ENCODE data around the gene ANAPC2. TPM values are rescaled to one million over a fixed set of nuclear protein-coding genes. Genes with fewer than 3 reads are reported as not detected.
"Not testable (repeated sequence)": the region's sequence is repeated elsewhere in the genome, so short reads cannot be mapped to it uniquely, and the experiment has no call there.

The ANAPC2 gene
- total RNA-seq, 1 donor from 2014 or later = 25.0 TPM

DNA sequence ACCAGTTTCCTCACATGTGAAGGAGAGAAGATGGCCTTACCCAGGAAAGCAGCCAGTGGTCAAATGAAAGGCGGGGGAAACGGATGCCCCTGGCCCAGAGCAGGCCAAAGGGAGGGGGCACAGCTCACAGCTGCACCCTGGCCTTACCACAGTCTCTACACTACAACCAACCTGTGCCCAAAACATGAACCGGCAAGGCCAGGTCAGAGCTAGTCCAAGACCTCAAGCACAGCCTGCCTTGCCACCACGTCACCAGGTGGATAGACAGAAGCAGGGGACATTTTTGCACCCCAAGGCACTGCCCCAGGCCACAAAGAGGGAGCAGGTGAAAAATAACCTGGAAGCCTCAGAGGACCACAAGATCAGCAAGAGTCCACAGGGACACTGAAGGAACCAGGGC, 44.9 kb downstream of the ANAPC2 start:
- no peak for ATAC-seq

DNA sequence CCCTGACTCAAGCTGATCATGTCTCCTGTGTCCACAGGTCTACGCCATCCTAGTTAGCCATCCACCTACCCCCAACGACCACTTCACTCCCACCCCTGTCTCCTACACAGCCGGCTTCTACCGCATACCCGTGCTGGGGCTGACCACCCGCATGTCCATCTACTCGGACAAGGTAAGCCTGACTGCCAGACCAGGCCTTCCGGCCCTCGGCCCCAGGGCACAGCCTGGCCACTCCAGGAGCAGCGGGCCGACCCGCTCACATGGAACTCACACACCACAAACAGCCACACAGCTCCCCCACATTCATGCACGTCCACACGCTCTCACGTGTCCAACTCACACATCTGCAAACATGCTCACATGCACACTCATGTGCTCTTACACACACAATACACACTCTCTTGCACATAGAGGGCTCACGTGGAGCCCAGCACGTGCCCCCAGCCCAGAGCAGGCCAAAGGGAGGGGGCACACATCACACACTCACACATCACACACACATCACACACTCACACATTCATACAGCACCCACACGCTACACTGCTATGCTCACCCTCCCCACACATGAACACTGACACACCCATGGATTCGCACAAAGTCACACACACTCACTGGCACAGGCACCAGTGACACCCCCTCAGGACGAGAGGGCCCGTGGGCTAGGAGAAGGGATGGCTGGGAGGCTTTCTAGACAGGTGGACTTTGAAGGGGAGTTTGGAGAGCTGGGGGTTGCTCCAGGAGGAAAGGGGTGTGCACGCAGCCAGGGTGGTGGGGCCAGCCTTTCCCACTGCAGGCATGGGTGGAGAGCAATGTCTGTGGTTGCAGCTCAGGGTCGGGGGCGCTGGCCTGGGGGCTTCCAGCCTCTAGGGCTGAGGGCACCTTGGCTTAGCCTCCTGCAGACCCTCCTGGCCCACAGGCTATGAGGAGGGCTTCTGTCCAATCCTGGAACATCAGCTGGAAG, 46.1 kb downstream of the ANAPC2 start:
- no peak for ATAC-seq

DNA sequence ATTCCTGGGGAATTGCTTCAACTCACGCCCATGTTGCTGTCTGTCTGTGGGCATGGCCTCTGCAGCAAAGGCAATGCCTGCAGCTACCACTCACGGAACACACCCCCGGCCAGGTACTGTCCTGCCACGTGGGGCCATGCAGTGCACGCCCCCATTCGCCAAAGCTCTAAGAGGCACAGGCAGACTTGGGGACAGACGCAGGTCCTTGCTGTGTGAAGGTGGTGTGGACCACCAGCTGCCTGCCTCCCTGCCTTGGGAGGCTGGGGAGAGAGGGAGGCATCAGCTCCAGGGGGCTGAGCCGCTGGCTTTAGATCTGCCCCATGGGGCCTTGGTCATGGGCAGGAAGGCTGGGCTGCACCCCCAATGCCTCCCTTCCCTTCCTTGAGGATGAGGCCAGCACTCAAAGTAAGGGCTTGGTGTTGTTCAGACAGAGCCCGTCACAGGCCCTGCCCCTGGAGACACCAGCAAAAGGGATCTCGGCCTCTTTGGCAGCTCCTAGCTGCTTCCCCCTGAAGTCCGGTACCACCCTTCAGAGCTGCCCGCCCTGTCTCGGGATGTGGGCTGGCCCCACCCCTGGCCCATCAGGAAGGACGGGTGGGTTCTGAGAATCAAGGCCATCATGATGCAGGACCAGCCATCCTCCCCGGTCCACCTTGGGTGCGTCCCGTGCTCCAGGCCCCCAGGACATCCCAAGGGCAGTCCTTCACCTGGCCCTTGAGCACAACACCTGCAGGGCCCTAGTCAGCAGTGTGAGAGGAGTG, 47.1 kb downstream of the ANAPC2 start:
- ATAC-seq = no peak

DNA sequence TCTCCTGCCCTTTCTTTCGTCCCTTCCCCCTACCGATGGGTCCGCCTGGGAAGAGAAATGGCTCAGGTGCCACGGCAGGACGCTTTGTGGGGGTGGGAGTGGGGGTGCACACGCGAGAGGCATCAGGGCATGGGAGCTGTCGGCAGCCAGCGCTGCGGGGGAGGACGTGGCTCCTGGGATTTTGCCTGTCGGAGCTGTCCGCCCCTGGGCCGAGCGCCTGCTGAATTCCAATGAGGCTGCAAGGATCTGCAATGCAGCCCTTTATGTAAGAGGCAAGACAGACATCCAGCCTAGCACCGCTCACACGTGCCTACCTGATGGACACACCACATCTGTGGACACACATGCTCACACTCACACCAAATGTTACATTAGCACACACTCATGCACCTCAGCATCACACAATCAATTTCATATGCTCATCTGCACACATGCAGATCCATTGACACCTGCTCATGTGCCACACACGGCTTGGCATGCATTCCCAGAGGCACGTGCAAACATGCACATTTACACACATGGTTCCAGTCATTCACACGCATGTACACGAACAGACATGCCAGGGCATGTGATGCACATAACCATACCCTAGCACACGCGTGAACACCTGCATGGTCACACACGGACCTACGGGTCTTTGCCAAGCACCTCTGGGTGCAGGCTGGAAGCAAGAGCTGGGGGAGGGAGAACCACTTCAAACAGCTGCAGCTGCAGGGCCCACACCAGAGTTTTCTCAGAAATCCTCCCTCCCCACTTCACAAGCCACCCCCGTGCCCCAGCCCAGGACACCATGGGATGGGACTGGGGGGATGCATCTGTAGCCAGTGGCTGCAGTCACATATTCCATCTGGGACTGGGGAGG, 48.0 kb downstream of the ANAPC2 start:
- ATAC-seq = no peak

DNA sequence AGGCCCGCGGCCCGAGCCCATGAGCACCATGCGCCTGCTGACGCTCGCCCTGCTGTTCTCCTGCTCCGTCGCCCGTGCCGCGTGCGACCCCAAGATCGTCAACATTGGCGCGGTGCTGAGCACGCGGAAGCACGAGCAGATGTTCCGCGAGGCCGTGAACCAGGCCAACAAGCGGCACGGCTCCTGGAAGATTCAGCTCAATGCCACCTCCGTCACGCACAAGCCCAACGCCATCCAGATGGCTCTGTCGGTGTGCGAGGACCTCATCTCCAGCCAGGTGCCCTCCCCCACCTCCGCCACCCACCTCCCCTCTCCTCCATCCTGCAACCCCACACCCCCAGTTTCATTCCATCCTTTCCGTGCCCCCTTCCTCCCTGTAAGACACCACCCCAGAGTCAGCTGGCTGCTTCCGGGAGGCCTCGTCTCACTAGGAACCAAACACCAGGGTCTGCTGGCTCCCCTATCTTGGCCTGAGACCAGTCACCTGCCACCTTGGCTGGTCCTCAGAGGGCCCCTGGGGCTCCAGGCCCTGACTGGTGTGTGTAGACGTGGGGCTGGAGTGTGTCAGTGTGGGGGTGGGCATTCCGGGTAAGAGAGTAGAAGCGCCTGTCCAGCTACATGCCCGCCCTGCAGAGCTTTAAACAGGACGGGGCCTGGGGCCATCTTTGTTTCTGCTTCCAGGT, 48.8 kb downstream of the ANAPC2 start:
- ATAC-seq = no peak

DNA sequence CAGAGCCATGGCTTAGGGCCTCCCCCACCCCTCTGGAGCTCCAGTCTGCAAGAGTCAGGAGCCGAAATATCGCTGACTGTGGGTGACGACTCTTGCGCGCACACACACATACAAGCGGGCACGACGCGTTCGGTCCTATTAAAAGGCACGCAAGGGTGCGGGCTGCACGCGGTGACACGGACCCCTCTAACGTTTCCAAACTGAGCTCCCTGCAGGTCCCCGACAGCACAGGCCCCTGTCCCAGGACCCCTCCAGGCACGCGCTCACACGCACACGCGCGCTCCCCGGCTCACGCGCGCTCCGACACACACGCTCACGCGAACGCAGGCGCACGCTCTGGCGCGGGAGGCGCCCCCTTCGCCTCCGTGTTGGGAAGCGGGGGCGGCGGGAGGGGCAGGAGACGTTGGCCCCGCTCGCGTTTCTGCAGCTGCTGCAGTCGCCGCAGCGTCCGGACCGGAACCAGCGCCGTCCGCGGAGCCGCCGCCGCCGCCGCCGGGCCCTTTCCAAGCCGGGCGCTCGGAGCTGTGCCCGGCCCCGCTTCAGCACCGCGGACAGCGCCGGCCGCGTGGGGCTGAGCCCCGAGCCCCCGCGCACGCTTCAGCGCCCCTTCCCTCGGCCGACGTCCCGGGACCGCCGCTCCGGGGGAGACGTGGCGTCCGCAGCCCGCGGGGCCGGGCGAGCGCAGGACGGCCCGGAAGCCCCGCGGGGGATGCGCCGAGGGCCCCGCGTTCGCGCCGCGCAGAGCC, 49.5 kb downstream of the ANAPC2 start, which contains the start of gene GRIN1:
Gene GRIN1, plus strand, starts transcription at position 433 of the 746 bp plus-strand sequence. CDS start 333 bp downstream, outside the sequence.
- peak; percentile 40 for ATAC-seq

DNA sequence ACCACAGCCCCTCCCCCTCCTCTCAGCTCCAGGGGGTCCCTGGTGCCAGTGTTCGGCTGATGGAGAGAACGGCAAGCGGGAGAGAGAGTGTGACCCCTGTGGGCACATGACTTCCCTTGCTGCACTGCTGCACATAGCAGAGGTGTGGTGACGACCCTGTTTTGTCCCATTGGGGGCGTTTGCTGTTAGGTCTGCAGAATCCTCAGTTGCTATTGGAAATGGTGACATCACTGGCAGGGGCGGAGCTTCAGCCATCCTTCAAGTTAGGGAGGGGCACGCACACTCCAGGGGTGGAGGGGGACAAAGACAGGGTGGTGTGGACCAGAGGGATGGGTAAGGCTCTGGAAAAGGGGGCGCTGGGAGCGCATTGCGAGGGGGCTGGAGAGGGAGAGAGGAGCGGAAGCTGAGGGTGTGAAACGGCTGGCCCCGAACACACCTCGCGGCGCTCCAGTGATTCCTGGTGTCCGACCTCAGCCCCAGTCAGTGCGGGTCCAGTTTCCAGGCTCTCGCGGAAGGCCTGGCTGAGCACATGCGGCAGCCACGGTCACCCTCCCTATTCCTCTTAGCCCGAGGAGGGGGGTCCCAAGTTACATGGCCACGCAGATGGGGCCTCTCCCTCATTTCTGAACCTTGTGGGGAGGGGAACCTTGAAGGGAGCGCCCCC, 50.2 kb downstream of the ANAPC2 start:
- no peak for ATAC-seq

DNA sequence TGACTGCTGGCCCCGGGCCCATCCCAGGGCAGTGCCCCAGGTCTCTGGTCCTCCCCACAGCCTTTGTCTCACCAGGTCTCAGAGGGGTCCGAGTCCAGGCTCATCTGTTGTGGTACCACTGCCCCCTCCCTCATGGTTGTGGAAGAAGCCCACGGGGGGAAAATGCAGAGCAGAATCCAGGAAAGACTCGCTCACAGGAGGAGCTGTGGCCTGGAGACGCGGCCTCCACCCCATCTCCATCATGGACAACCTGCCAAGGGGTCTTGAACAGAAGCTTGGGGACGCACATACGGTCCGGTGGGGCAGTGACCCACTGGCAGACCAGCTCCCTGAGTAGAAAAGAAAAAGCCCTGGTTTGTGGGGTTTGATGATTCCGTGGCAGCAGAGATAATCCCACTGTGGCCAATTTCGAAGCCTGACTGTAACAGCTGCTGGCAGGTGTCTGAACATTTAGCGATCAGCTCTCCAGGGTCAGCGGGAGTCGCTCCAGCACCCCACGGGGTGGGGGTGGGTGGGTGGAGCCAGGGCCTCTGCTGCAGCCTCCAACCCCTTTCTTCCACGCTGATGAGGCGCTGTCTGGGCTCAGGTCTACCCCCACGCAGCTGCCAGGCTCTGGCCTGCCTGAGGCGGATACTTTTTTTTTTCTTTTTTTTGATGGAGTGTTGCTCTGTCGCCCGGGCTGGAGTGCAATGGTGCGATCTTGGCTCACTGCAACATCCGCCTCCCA, 51.3 kb downstream of the ANAPC2 start:
- ATAC-seq = no peak

DNA sequence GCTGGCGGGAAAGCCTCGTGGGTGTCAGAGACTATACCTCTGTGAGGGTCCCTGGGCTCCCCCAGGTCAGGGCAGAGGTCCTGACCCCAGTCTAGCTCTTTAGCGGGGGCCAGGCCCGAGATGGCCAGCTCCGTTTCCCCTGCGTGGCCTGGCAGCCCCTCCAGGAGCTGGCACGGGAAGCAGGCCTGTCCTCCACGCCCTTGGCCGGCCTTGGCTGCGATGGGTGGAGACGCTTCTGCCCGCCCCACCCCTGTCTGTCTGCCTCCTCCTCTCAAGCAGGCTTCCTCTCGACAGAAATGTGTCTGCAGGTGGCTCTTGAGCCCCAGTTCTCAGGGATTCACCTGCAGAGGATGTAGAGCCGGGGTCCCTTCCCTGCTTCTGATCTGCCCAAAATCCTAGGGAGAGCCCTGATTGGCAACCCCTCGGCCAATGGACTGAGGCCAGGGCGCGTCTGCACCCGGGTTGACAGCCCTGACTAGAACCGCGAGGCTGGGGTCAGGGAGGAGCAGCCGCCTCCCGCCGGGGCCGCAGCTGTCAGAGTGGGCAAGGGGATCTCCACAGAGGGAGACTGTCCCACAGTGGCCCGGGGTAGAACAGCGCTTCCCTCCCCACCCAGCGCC, 52.0 kb downstream of the ANAPC2 start:
- peak; percentile 48 for ATAC-seq

DNA sequence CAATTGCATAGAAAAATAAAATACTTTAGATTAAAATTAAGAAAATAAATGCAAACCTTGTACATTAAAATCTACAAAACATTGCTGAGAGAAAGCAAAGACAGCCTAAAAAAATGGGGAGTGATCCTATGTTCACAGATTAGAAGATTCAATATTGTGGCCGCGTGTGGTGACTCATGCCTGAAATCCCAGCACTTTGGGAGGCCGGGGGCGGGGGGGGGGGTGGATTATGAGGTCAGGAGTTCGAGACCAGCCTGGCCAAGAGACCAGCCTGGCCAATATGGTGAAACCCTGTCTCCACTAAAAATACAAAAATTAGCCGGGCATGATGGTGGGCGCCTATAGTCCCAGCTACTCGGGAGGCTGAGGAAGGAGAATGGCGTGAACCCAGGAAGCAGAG, 53.2 kb downstream of the ANAPC2 start:
- ATAC-seq = not testable (repeated sequence)

DNA sequence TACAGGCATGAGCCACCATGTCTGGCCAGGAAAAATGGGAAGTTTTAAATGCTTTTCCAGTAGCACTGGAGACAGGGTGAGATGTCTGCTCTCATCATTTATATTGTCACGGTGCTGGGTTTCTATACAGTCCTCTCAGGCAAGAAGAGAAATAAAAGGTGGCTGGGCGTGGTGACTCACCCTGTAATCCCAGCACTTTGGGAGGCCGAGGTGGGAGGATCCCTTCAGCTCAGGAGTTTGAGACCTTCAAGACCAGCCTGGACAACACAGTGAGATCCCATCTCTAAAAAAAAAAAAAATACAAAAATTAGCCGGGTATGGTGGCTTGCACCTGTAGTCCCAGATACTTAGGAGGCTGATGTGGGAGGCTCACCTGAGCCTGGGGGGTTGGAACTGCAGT, 54.2 kb downstream of the ANAPC2 start:
- ATAC-seq = no peak

DNA sequence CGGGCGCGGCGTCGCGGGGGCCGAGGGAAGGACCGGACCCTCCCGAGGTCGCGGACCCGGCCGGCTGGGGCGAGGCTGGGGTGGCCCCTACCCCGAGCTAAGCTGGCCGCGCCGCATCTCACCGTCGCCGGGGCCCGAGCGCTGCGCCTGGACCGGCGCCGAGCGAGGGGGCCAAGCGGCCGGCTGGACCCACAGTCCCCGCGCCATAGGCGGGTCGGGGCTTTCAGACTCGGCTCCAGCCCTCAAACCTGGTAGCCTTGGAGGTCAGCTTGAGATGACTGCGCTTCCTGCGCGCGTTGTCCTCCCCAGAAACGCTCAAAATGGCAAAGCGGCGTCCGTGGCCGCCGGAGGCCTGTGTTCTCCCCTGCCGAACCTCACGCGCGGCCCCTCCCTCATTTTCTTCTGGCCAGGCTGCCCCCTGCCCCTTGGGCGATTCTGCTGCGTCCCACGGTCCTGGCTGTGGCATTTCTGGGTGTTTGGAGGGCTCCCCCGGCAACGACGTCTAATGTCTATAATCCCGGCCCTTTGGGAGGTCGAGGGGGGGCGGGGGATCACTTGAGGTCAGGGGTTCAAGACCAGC, 58.1 kb downstream of the ANAPC2 start:
- ATAC-seq = peak; percentile 24

DNA sequence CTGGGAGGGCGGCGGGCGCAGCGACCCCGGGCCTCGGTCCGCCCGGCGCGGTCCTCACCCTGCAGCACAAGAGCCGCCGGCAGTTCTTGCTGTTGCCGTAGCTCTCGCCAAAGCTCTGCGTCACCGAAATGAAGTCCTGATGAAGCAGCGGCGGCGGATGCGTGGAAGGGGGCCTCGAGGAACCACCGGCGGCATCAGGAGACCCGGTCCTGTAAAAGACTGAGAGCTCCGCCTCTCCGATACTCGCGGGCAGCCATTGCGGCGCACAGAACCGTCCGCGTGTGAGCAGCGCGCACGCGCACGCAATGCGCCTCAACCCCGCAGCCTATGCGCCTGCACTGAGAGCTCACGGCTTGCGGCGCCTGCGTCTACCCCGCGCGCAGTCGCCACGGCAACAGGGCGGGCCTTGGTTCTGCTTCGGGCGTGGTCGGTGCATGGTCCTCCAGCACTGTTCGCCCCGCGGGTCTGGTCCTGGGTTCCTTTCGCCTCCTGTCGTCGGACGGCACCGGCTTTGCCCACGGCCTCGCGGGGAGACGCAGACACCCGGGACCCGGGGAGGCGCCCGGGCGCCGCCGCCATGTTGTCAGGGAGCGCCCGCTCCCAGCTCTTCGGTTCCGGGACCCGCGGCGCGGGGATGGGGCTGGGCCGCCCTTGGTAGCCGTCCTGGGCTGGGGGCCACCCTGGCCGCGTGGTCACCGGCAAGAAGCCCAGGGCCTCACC, 58.7 kb downstream of the ANAPC2 start:
- ATAC-seq = peak; percentile 97

DNA sequence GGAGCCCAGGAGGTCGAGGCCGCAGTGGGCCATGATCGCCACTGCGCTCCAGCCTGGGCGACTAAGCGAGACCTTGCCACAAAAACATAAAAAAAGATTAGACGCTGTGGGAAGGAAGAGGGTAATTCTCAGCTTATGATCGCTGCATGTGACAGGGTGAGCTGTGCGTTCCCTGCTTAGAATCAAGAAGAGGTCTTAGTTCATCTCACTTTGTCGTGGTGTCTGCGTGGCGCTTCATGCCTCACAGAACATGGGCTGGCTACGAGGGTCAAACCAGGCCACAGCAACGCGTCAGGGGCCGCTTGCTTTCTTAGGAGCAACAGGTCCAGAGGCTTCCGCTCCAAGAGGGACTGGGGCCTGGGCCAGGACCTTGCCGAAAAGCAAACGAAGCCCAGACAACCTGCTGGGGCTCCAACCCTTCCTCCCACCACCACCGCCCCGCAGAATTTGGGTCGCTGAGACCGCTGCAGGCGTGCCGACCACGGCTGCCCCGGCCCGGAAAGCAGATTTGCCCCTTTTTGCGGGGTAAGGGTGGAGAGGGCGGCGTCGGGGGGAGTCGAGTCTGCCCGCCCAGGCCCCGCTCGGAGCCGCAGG, 59.4 kb downstream of the ANAPC2 start:
- peak; percentile 2 for ATAC-seq

DNA sequence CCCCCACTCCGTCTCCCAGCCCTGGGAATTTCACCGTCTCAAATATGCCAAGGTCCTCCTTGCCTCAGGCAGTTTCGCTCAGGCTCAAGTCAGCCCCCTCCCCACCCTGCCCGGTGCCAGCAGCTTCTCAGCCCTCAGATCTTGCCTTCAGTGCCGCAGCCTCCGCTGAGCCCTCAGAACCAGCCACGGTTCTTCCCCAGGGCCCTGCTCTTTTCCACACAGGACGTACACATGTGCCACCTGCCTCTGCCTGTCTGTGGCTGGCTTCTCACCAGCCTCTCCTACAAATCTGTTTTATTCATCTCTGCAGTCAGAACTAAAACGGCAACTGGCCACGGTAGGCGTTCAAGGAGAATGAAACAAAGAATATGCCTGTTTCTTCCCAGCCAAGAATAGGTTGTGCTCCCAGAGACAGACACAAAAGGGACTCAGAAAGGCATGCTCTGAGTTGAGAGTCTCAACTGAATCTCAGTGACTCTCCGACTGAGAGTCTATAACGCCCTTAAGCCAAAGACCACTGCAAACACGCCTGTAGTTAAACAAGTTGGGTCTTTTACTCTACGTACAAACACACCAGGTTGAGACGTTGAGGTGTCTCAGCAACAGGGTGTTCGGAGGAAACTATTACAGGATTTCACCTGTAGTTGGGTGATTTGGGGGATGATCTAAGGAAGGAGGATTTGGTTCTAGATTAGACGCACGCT, 60.0 kb downstream of the ANAPC2 start:
- ATAC-seq = no peak

DNA sequence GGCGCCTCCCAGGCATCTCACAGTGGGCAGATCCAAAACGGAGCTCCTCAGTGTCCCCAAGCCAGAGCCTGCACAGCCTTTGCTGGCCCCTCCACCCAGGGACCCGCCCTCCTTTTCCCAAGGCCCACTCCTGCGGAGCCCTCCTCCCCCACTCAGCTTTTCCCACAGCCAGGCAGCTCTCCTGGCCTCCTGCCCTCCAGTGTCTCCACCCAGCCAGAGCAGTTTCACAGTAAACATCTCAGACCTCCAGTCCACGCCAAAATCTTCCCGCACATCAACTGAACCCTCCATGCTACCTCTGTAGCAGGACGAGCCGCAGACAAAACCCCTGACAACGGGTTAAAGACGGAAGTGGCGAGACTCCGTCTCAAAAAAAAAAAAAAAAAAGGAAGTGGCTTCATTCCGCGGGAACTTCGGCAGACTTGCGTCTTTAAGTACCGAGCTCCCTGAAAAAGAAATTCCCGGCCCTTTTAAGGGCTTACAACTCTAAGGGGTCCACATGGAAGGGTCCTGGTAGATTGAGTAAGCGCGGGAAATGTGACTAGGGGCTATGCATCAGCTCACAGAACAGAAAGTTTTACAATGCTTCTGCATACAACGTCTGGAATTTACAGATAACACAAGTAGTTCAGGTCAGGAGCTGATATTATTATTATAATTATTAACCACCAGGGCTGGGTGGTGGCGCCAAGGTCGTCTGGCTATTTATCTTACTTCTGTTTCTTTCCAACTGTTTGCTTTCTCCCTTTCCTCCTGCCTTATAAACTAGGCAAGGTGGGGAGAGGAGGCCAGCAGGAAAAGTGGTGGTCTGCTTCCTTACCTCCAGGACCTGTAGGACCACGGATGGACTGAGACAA, 60.8 kb downstream of the ANAPC2 start:
- no peak for ATAC-seq

All from esophagus mucosa (tissue), 1 donor.